Activated CD4-positive, alpha-beta T cell treated with anti-CD3 and anti-CD28 coated beads, Interleukin-2, amount 10 ng/mL, durations not matched to agents 24 days and 14 days (primary cell): ENCODE data around the gene TPD52L2. TPM values are rescaled to one million over a fixed set of nuclear protein-coding genes. Genes with fewer than 3 reads are reported as not detected.

Source experiments
- DNase-seq: peaks from one replicate; pipeline ENCODE4 v3.0.0; 2022
- H3K27ac Mint-ChIP-seq: one replicate; pipeline ENCODE4 v1.8.0; 2022; ENCODE audit warnings: mild to moderate bottlenecking, mixed read lengths
- H3K27me3 Mint-ChIP-seq: one replicate; pipeline ENCODE4 v1.8.0; 2022; ENCODE audit warnings: mixed read lengths
- H3K36me3 Mint-ChIP-seq: one replicate; pipeline ENCODE4 v1.8.0; 2022; ENCODE audit warnings: low read depth, mild to moderate bottlenecking, mixed read lengths
- H3K4me1 Mint-ChIP-seq: one replicate; pipeline ENCODE4 v1.8.0; 2021; ENCODE audit warnings: mixed read lengths
- H3K4me3 Mint-ChIP-seq: one replicate; pipeline ENCODE4 v1.8.0; 2022; ENCODE audit warnings: mild to moderate bottlenecking, moderate library complexity, mixed read lengths
- H3K9me3 Mint-ChIP-seq: one replicate; pipeline ENCODE4 v1.8.0; 2021; ENCODE audit warnings: mixed read lengths
- intact Hi-C: fragments of 100-400 bp; cut with micrococcal nuclease; formaldehyde crosslinking; loops from one replicate; pipeline ENCODE4 v1.15.1; 2023
- total RNA-seq: library from RNA; stranded (reverse); gene quantifications from 2 replicates; pipeline ENCODE4 v1.2.3, GENCODE V29; 2022

Gene TPD52L2
- total RNA-seq: 75.9 and 78.8 TPM in 2 replicates

DNA sequence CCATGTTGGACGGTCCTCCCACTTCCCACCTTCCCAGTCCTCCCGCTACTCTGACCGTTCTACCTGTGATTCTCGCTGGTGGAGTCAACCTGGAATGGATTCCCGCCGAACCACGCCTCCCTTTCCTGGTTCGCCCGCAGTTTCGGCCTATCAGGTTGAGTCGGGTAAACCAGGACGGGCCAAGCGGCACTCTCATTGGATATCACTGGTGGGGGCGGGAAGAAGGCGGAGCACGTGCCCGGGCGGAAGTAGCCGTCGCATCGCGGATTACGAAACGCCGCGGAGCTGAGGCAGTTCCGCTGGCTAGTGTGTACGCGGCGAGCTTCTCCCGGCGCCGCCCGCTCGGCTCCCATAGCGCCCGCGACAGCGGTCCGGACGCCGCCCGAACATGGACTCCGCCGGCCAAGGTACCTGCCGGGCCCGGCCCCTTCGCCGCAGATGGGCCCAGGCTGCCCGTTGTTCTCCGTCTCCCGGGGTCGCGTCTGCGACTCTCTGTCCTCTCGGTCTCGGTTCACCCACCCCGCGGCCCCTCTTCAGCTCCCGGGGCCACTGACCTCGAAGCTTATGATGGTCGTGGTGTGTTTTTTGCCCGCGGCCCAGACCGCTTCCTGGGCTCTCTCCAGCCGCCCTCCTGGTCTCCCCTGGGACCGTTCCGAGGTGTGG is at the start of gene TPD52L2:
TPD52L2 (plus strand) TSS at position 293 of the 663 bp plus-strand sequence; CDS start at position 389, 96 bp downstream.
- H3K4me3 Mint-ChIP-seq: peak within 1 kb of the TSS; percentile 87
- H3K36me3 Mint-ChIP-seq: peaks cover 38% of the 10 kb centered on the region
- peak within 1 kb of the TSS; percentile 100 for H3K27ac Mint-ChIP-seq
- peaks cover 25% of the 10 kb centered on the region for H3K4me1 Mint-ChIP-seq
- intact Hi-C loops: loop anchor here (1.0 to 10.0 kb wide), 8 partner anchors 8 to 326 kb away; partner anchors contain the start of genes DNAJC5, PRPF6 and TCEA2
- H3K27me3 Mint-ChIP-seq: no peaks in the 10 kb centered on the region
- no peaks in the 10 kb centered on the region for H3K9me3 Mint-ChIP-seq
- peak; percentile 99 for DNase-seq

DNA sequence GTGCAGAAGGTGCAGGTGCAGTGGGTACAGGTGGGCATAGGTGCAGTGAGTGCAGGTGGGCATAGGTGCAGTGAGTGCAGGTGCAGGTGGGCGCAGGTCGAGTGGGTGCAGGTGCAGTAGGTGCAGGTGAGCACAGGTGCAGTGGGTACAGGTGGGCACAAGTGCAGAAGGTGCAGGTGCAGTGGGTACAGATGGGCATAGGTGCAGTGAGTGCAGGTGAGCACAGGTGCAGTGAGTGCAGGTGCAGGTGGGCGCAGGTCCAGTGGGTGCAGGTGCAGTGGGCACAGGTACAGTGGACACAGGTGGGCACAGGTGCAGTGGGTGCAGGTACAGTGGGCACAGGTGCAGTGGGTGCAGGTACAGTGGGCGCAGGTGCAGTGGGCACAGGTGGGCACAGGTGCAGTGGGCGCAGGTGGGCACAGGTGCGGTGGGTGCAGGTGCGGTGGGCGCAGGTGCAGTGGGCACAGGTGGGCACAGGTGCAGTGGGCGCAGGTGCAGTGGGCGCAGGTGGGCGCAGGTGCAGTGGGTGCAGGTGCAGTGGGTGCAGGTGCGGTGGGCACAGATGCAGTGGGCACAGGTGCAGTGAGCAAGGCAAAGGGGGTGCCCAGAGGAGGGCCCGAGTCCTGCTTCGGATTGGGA is 49.3 kb upstream of the TPD52L2 start:
- no peaks in the 10 kb centered on the region for H3K4me1 Mint-ChIP-seq
- H3K27me3 Mint-ChIP-seq: no peaks in the 10 kb centered on the region
- intact Hi-C loops: no loop called here
- DNase-seq: no peak
- H3K27ac Mint-ChIP-seq: no peak overlapping the region
- H3K4me3 Mint-ChIP-seq: no peak overlapping the region
- no peaks in the 10 kb centered on the region for H3K36me3 Mint-ChIP-seq
- H3K9me3 Mint-ChIP-seq: no peaks in the 10 kb centered on the region

DNA sequence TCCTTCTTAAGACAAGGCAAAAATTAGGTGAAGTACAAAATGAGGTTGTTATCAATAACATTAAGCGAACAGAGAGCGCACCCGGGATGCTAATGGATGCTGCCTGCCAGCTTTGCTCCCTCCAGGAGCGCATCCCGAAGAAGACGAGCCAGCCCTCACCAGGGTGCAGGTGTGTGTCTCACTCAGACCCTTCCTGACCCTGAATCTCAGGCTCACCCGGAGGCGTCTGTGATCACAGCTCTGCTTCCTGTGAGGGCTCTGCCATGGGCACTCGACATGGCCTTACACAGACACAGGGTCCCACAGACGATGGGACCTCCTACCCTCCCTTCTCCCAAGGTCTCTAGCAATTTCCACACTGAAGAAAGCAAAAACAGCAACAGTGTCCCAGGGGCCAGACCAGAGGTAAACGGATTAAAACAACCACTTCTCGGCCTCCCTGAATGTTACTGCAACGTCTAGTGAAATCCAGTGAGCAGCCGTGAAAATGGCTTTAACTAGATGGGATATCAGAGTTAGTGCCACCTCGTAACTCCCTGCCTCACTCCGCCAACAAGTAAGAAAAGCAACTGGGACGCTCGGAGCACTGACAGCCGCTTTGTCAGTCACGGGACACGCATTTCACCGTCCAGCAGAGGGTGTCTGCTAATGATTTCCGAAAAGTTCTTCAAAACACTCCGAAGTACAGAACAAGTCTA is 45.7 kb upstream of the TPD52L2 start:
- DNase-seq: no peak
- Mint-ChIP-seq H3K27me3 (peaks cover 7% of the 10 kb centered on the region), H3K4me1 (no peaks in the 10 kb centered on the region), H3K4me3 (no peak overlapping the region), H3K9me3 (no peaks in the 10 kb centered on the region), H3K27ac (no peak overlapping the region), H3K36me3 (no peaks in the 10 kb centered on the region)
- intact Hi-C loops: no loop called here

DNA sequence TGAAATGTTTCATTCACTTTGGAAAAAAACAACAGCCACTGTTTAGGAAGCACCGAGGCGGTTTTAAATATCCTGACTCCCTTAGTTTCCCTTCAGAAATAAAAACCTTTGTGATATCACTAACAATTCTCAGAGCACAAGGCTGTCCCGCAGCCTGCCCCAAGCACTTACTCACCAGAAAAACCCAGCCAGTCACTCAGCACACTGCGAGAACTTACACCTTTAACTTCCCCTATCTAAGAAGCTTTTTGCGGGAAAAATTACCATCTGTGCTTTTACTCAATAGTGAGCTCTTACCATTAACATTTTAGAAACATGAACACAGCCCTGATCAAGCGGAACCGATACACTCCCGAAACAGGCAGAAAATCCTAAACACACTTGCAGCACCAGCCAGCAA is 43.3 kb upstream of the TPD52L2 start:
- Mint-ChIP-seq H3K27ac (no peak overlapping the region), H3K27me3 (peaks cover 17% of the 10 kb centered on the region), H3K36me3 (no peaks in the 10 kb centered on the region), H3K4me1 (peaks cover 4% of the 10 kb centered on the region), H3K9me3 (no peaks in the 10 kb centered on the region), H3K4me3 (no peak overlapping the region)
- DNase-seq: no peak
- intact Hi-C loops: no loop called here

DNA sequence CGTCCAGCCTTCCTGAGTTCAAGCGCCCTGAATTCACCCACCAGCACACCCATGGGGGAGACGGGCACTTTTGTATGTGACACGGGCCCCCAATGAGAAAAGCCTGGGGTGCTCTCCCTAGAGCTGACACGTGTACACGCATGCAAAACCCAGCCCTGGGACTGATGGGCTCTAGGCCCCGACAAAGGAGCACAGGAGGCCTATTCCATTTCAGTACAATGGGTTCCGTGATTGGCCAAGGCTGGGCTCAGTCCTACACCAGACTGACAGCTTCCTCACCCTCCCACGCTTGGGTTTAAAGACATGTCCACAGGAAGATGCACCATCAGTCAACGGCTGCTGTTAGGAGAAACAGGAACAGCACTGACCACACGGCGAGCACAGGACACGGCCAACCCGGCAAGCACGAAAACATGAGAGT is 42.8 kb upstream of the TPD52L2 start:
- no peaks in the 10 kb centered on the region for H3K36me3 Mint-ChIP-seq
- DNase-seq: no peak
- no peak overlapping the region for H3K4me3 Mint-ChIP-seq
- peaks cover 4% of the 10 kb centered on the region for H3K4me1 Mint-ChIP-seq
- intact Hi-C loops: no loop called here
- H3K27ac Mint-ChIP-seq: no peak overlapping the region
- no peaks in the 10 kb centered on the region for H3K9me3 Mint-ChIP-seq
- H3K27me3 Mint-ChIP-seq: peaks cover 19% of the 10 kb centered on the region

DNA sequence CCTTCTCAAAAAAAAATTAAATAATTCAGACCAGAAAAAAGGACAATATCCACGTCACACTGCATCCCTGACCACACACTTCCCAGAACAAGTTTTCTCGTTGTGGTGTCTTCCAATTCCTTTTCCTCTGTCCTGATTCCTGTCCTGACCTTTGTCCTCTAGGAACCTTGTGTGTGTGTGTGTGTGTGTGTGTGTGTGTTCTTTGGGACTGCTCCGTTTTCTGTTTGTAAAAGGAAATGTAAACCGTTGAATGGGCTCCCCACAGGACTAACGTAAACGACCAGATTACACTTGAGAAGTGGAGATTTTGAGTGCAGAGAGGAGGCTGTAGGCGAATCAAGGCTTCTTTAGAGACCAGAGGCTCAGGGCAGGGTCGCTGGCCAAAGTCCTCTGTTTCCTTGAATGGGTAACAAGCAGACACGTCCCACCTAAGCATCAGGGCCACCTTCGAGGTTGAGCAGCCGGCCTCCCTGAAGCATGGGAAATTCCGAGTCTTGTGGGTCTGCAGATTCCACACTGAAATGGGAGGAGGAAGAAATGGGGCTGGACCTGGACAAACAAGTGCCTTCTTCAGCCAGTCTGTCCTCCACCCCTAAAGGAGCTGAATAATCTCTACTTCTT is 41.3 kb upstream of the TPD52L2 start:
- intact Hi-C loops: no loop called here
- Mint-ChIP-seq H3K9me3 (no peaks in the 10 kb centered on the region), H3K4me1 (peaks cover 7% of the 10 kb centered on the region), H3K27me3 (peaks cover 29% of the 10 kb centered on the region), H3K4me3 (no peak overlapping the region), H3K27ac (no peak overlapping the region), H3K36me3 (no peaks in the 10 kb centered on the region)
- no peak for DNase-seq

DNA sequence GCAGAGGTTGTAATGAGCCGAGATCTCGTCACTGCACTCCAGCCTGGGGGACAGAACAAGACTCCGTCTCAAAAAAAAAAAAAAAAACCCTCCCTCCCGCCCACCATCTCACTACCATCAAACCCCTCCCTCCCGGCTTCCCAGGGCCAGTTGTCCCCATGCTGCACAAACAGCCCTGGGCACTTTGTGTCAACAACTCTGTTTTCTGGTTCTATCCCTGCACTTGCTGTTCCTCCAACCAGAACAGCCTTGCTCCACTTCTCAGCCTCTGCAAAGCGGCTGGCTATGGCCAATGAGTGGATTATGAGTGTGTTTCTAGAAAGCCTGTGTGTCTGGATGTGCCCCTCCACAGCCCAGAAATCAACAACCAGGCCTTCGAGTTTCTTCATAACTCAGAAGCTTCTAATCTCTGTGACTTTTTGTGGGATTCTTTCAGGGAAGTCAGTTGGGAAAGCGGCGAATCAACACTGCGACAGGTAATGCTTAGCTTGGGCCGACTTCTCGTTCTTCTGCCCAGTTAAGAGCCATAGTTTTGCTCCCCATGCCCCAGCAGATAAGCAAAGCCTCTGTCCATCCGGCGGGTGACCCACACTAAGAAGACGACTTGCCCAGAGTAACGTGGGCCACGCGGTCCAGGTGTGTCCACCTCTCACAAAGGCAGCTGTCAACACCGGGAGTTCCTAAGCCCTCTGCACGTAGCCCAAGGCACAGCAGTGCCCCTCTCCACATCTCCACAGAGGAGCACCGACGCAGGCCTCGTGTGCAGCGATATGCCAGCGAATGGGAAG is 39.5 kb upstream of the TPD52L2 start:
- Mint-ChIP-seq H3K9me3 (no peaks in the 10 kb centered on the region), H3K27me3 (peaks cover 43% of the 10 kb centered on the region), H3K4me3 (no peak overlapping the region), H3K27ac (peak overlapping the region; percentile 41), H3K36me3 (no peaks in the 10 kb centered on the region), H3K4me1 (peaks cover 18% of the 10 kb centered on the region)
- intact Hi-C loops: no loop called here
- DNase-seq: no peak

DNA sequence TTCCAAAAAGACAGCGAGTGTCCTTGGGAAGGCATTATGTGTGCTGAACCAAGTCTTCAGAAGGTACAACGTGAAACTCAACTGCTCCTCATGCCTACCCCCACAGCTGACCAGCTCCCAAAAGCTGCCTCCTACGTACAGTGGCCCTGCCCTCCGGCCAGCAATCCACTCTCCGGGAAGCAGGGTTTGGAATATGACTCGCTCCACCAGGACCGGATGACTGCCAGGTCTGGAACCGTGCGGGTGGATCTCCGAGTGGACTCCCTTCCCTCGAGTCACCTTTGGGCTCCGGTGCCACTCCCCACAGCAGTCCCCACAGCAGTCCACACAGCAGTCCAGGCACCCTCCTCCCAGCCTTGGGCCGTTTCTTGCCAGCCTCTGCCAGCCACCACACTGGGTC is 38.3 kb upstream of the TPD52L2 start:
- H3K4me3 Mint-ChIP-seq: no peak overlapping the region
- H3K27me3 Mint-ChIP-seq: peaks cover 42% of the 10 kb centered on the region
- H3K4me1 Mint-ChIP-seq: peaks cover 18% of the 10 kb centered on the region
- intact Hi-C loops: no loop called here
- no peak for DNase-seq
- H3K9me3 Mint-ChIP-seq: no peaks in the 10 kb centered on the region
- H3K36me3 Mint-ChIP-seq: no peaks in the 10 kb centered on the region
- H3K27ac Mint-ChIP-seq: no peak overlapping the region

DNA sequence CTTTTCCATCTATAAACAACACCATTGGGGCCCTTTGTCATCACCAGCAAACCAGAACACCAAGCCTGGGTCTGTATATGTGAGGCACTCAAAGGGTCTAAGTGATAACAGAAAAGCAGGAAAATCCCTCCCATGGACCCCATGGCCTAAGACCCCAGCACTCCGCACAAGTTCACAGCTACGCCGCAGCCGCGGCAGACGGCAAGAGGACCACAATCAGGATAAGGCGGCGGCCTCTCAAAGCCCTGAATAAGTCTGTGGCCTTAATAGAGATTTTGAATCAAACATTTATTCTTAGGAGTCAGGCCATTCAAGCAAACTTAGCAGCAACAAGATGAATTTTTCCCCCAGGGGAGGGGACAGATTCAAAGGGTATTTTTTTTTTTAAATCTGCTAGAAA is 36.9 kb upstream of the TPD52L2 start:
- DNase-seq: no peak
- H3K27ac Mint-ChIP-seq: no peak overlapping the region
- H3K4me1 Mint-ChIP-seq: peaks cover 18% of the 10 kb centered on the region
- H3K4me3 Mint-ChIP-seq: no peak overlapping the region
- H3K9me3 Mint-ChIP-seq: no peaks in the 10 kb centered on the region
- peaks cover 45% of the 10 kb centered on the region for H3K27me3 Mint-ChIP-seq
- no peaks in the 10 kb centered on the region for H3K36me3 Mint-ChIP-seq
- intact Hi-C loops: no loop called here

DNA sequence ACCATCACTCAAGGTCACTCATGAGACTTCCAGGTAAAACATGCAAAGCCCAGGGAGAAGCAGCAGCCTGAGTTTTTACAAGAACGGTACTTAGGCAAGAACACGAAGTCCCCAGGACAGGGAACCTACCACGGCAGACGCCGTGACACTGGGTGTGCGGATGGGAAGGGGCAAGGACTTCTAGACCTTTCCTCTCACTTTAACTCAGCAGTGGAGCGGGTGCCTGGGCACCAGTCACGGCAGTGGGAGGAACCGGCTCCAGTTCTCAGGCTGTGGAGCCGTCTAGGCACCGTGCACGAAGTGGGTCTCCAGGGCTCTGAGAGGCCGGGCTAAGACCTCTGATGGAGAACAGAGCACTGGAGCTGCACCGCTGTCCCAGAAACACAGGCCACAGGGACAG is 36.5 kb upstream of the TPD52L2 start:
- H3K4me3 Mint-ChIP-seq: no peak overlapping the region
- no peaks in the 10 kb centered on the region for H3K9me3 Mint-ChIP-seq
- no peak overlapping the region for H3K27ac Mint-ChIP-seq
- peaks cover 18% of the 10 kb centered on the region for H3K4me1 Mint-ChIP-seq
- H3K36me3 Mint-ChIP-seq: no peaks in the 10 kb centered on the region
- intact Hi-C loops: no loop called here
- DNase-seq: no peak
- peaks cover 49% of the 10 kb centered on the region for H3K27me3 Mint-ChIP-seq

DNA sequence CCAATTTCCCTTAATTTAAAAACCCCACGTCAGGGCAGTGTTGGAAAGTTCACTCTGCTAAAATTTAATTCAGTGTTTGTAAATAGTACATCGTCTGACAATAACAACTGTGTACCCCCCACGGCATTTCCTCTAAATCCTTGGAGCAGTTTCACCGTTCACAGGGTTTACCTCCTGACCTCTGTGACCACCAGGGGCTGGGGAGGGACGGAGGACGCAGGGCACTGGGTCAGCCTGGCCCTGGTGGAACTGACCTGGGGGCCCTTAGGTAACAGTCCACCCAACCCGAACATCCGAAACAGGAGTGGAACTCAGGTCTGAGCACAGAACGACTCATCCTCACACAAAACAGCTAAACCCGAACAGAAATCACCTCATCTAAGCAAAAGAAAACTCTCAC is 36.1 kb upstream of the TPD52L2 start:
- H3K4me1 Mint-ChIP-seq: peaks cover 18% of the 10 kb centered on the region
- no peak overlapping the region for H3K4me3 Mint-ChIP-seq
- no peak overlapping the region for H3K27ac Mint-ChIP-seq
- intact Hi-C loops: no loop called here
- no peaks in the 10 kb centered on the region for H3K36me3 Mint-ChIP-seq
- H3K9me3 Mint-ChIP-seq: no peaks in the 10 kb centered on the region
- DNase-seq: no peak
- peaks cover 50% of the 10 kb centered on the region for H3K27me3 Mint-ChIP-seq

DNA sequence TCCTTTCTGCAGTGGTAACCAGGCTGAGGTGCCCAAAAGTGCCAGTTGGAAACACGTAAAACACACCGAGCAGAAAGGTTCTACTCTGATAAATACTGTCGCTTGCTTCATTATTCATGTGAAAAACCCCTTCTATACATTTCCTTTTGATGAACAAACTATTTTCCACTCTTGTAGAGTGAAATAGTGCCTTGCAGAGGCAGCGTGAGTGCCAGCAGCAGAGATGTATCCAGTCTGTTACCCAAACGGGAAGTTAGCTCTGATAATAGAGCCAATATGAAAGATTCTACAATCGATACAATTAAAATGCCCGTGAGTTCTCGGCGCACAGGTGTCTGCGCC is 35.5 kb upstream of the TPD52L2 start:
- no peaks in the 10 kb centered on the region for H3K9me3 Mint-ChIP-seq
- H3K27me3 Mint-ChIP-seq: peaks cover 52% of the 10 kb centered on the region
- intact Hi-C loops: no loop called here
- H3K4me3 Mint-ChIP-seq: peak overlapping the region; percentile 76
- peaks cover 18% of the 10 kb centered on the region for H3K4me1 Mint-ChIP-seq
- H3K27ac Mint-ChIP-seq: peak overlapping the region; percentile 79
- no peaks in the 10 kb centered on the region for H3K36me3 Mint-ChIP-seq
- no peak for DNase-seq

DNA sequence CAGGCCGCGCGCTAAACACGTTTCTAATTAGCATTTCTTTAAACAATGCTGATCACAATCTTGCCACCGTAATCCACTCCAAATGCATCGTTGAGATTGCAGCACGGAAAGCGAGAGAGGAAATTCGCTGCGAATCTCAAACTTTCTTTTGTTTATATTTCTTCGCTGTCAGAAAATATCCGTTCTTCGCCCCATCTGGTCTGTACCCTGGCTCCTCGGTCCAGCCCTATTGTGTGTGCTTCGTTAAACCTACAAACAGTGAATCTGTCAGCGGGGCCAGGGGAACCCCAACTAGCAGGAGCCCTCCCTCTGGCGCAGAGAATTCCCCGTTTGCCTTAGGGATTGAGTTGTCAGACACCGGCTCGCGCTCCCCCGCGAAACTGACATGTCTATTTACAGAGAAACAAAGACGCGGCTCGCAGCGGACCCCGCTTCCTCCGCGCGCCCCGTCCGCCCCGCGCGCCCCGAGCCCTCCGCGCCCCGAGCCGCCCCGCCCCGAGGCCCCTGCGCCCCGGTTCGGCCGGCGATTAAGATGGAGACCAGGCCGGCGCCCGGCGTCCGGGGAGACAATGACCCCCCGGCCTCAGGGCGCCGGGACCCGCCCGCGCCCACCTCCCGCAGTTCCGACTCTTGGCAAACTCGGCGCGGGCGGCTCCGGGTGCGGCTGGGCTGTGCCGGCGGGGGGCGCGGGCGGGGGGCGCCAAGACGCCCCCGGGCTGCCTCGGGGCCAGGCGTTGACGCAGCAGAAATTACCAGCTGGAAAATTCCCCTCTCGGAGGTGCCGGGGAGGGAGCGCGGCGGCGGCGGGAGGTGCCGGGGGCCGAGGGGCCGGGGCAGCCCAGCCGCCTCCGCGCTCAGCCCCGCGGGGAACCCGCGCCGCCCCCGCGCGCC is 34.9 kb upstream of the TPD52L2 start:
- peaks cover 52% of the 10 kb centered on the region for H3K27me3 Mint-ChIP-seq
- intact Hi-C loops: no loop called here
- H3K27ac Mint-ChIP-seq: peak overlapping the region; percentile 79
- H3K4me1 Mint-ChIP-seq: peaks cover 18% of the 10 kb centered on the region
- no peaks in the 10 kb centered on the region for H3K36me3 Mint-ChIP-seq
- peak; percentile 66 for DNase-seq
- H3K4me3 Mint-ChIP-seq: peak overlapping the region; percentile 76
- H3K9me3 Mint-ChIP-seq: no peaks in the 10 kb centered on the region
